Loucy (cell line): ENCODE measurements around the gene GOLM1.

Experiments
- H2AFZ ChIP-seq: fragments of 200-600 bp; sonication (generic); 2 replicates; pipeline ENCODE4 v1.6.0; 2016; ENCODE audit warnings: antibody characterized with exemption, mild to moderate bottlenecking, low read length, moderate library complexity
- H3F3A ChIP-seq: fragments of 200-600 bp; 2 replicates; pipeline ENCODE4 v1.6.0; 2016; ENCODE audit warnings: antibody characterized with exemption, low read depth, mild to moderate bottlenecking
- H3K27me3 ChIP-seq: fragments of 200-600 bp; sonication (generic); 2 replicates; pipeline ENCODE4 v1.6.1; 2014; ENCODE audit warnings: low read length, mild to moderate bottlenecking; ENCODE audit not compliant: insufficient read depth, poor library complexity, severe bottlenecking
- H3K36me3 ChIP-seq: fragments of 200-600 bp; sonication (generic); 2 replicates; pipeline ENCODE4 v1.6.1; 2016; ENCODE audit warnings: low read length; ENCODE audit not compliant: insufficient read depth
- H3K4me1 ChIP-seq: fragments of 200-600 bp; sonication (generic); 2 replicates; pipeline ENCODE4 v1.5.1; 2014; ENCODE audit warnings: low read length, mild to moderate bottlenecking; ENCODE audit not compliant: insufficient read depth, poor library complexity, severe bottlenecking
- H3K4me2 ChIP-seq: fragments of 200-600 bp; sonication (generic); 2 replicates; pipeline ENCODE4 v1.6.0; 2014; ENCODE audit warnings: antibody characterized with exemption, low read length, low read depth, mild to moderate bottlenecking; ENCODE audit not compliant: poor library complexity, severe bottlenecking
- H3K4me3 ChIP-seq: fragments of 200-600 bp; sonication (generic); 2 replicates; pipeline ENCODE4 v1.5.1; 2014; ENCODE audit warnings: low read length, mild to moderate bottlenecking, mixed read lengths; ENCODE audit not compliant: poor library complexity, severe bottlenecking
- H3K79me2 ChIP-seq: fragments of 200-600 bp; sonication (generic); 2 replicates; pipeline ENCODE4 v1.6.1; 2014; ENCODE audit warnings: low read length; ENCODE audit not compliant: insufficient read depth
- H3K9ac ChIP-seq: fragments of 200-600 bp; sonication (generic); 2 replicates; pipeline ENCODE4 v1.6.0; 2014; ENCODE audit warnings: mild to moderate bottlenecking, low read depth, low read length, moderate library complexity; ENCODE audit not compliant: poor library complexity, severe bottlenecking
- H3K9me2 ChIP-seq: fragments of 200-600 bp; sonication (generic); replicated peaks from 2 replicates; pipeline ENCODE4 v1.6.1; 2016; ENCODE audit warnings: low read depth, low read length, mixed read lengths
- H3K9me3 ChIP-seq: fragments of 200-600 bp; sonication (generic); 2 replicates; pipeline ENCODE4 v1.6.1; 2014; ENCODE audit warnings: mild to moderate bottlenecking, antibody characterized with exemption, low read length, low read depth; ENCODE audit not compliant: insufficient read depth
- H4K20me1 ChIP-seq: fragments of 200-600 bp; sonication (generic); 2 replicates; pipeline ENCODE4 v1.6.0; 2014; ENCODE audit warnings: antibody characterized with exemption, low read length, mild to moderate bottlenecking; ENCODE audit not compliant: insufficient read depth, poor library complexity, severe bottlenecking
- CTCF ChIP-seq: fragments of 200-600 bp; sonication (generic); conservative IDR thresholded peaks from 2 replicates; pipeline ENCODE4 v1.5.1; 2014; ENCODE audit warnings: mild to moderate bottlenecking, antibody characterized with exemption, low read length
- EZH2phosphoT487 ChIP-seq: fragments of 200-600 bp; IDR thresholded peaks from 2 replicates; pipeline ENCODE4 v1.6.1; 2018; ENCODE audit warnings: antibody characterized with exemption, mild to moderate bottlenecking, moderate library complexity, borderline replicate concordance

The GOLM1 gene

GRCh38 chr9:86041311-86041741, 58.0 kb downstream of the GOLM1 start:
- no peaks in the 10 kb centered on the region for H3K27me3 ChIP-seq
- H3K9me2 ChIP-seq: no peaks in the 10 kb centered on the region
- H3K9me3 ChIP-seq: no peaks in the 10 kb centered on the region
- no peaks in the 10 kb centered on the region for H4K20me1 ChIP-seq
- H3K9ac ChIP-seq: no peak overlapping the region
- H3K4me3 ChIP-seq: no peak overlapping the region
- no peak overlapping the region for H3K4me2 ChIP-seq
- TF ChIP-seq EZH2phosphoT487 (no peak), CTCF (no peak)
- no peaks in the 10 kb centered on the region for H3F3A ChIP-seq
- H3K79me2 ChIP-seq: no peaks in the 10 kb centered on the region
- no peaks in the 10 kb centered on the region for H3K4me1 ChIP-seq
- no peaks in the 10 kb centered on the region for H3K36me3 ChIP-seq
- H2AFZ ChIP-seq: no peak overlapping the region

- Histone ChIP-seq H3K9me2 (no peaks in the 10 kb centered on the region), H3K4me1 (no peaks in the 10 kb centered on the region), H3K4me3 (no peak overlapping the region), H4K20me1 (no peaks in the 10 kb centered on the region), H3K79me2 (no peaks in the 10 kb centered on the region), H3K9ac (no peak overlapping the region), H3F3A (no peaks in the 10 kb centered on the region), H3K4me2 (no peak overlapping the region), H3K9me3 (no peaks in the 10 kb centered on the region), H3K36me3 (no peaks in the 10 kb centered on the region), H2AFZ (no peak overlapping the region), H3K27me3 (no peaks in the 10 kb centered on the region)
- no peak for TF ChIP-seq CTCF
- no peak for TF ChIP-seq EZH2phosphoT487
These were observed 58.5 kb downstream of the GOLM1 start for GRCh38 chr9:86040861-86041155.

DNA sequence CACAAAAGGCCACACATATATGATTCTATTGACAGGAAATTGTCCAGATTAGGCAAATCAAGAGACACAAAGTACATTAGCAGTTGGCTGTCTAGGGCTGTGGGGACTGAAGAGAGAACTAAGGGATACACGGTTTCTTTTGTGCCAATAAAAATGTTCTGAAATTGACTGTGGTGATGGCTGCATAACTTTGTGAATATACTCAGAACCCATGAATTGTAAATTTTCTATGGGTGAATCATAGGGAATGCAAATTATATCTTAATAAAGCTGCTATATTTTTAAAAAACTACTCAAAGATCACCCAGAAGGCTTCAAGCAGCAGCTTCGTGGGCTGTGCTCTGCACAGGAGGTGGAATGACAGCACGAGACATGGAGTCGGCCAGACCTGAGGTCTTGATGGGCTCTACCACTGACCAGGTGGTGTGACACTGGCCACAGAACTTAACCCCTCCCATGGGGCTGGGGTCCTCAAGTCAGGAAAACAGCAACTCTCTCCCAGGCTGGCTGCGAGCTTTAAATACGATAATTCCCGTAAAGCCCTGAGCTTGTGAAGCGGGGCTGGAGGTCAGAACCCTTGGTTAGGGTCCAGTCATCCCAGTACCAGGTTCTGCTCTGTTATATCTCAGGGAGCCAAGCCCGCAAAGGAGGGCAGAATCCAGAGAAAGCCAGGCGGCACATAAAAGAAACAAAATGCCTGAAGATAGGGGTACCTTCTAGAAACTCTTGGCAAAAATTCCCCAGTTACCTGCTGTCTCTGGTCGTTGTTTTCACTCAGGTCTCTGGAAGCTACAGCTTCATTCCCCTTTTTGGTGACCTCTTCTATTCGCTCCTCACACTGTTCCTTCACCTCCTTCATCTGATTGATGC, 59.1 kb downstream of the GOLM1 start:
- Histone ChIP-seq H3K4me3 (no peak overlapping the region), H3K27me3 (no peaks in the 10 kb centered on the region), H3K4me2 (no peak overlapping the region), H3K9ac (no peak overlapping the region), H3F3A (no peaks in the 10 kb centered on the region), H3K36me3 (no peaks in the 10 kb centered on the region), H3K79me2 (no peaks in the 10 kb centered on the region), H4K20me1 (no peaks in the 10 kb centered on the region), H3K9me3 (no peaks in the 10 kb centered on the region), H3K9me2 (no peaks in the 10 kb centered on the region), H2AFZ (no peak overlapping the region), H3K4me1 (no peaks in the 10 kb centered on the region)
- TF ChIP-seq EZH2phosphoT487 (no peak), CTCF (no peak)
